HAP-1 (cell line): Measurements from ENCODE around the gene DENND1C.
A peak's percentile ranks its signal among the peaks of the same experiment; 100 is the strongest.

Source experiments
- DNase-seq, 2 experiments: peaks; one replicate each; pipeline ENCODE4 v3.0.0-alpha.2; 2016 to 2020; ENCODE audit warnings: low spot score in 2 of 2
- H3K27me3 ChIP-seq: fragments of 250-450 bp; sonication (Bioruptor Pico); 2 replicates; pipeline ENCODE4 v1.5.1; 2020; ENCODE audit warnings: low read depth, mild to moderate bottlenecking, moderate library complexity
- H3K36me3 ChIP-seq: fragments of 250-450 bp; sonication (Bioruptor Pico); replicated peaks from 2 replicates; pipeline ENCODE4 v1.5.1; 2020; ENCODE audit warnings: mild to moderate bottlenecking
- H3K4me1 ChIP-seq: fragments of 250-450 bp; sonication (Bioruptor Pico); 2 replicates; pipeline ENCODE4 v1.5.1; 2020; ENCODE audit warnings: mild to moderate bottlenecking
- H3K4me3 ChIP-seq: fragments of 250-450 bp; sonication (Bioruptor Pico); 2 replicates; pipeline ENCODE4 v1.5.1; 2020; ENCODE audit warnings: mild to moderate bottlenecking, moderate library complexity
- H3K9me3 ChIP-seq: fragments of 250-450 bp; sonication (Bioruptor Pico); 2 replicates; pipeline ENCODE4 v1.5.1; 2020; ENCODE audit warnings: mild to moderate bottlenecking, moderate library complexity
- in situ Hi-C: fragments of 300-500 bp; cut with MboI; formaldehyde crosslinking; loops from 3 replicates; pipeline ENCODE4 v1.14.3; 2020; ENCODE audit warnings: low sequenced_read_pairs, inconsistent platforms, mixed read lengths

DENND1C gene

DNA sequence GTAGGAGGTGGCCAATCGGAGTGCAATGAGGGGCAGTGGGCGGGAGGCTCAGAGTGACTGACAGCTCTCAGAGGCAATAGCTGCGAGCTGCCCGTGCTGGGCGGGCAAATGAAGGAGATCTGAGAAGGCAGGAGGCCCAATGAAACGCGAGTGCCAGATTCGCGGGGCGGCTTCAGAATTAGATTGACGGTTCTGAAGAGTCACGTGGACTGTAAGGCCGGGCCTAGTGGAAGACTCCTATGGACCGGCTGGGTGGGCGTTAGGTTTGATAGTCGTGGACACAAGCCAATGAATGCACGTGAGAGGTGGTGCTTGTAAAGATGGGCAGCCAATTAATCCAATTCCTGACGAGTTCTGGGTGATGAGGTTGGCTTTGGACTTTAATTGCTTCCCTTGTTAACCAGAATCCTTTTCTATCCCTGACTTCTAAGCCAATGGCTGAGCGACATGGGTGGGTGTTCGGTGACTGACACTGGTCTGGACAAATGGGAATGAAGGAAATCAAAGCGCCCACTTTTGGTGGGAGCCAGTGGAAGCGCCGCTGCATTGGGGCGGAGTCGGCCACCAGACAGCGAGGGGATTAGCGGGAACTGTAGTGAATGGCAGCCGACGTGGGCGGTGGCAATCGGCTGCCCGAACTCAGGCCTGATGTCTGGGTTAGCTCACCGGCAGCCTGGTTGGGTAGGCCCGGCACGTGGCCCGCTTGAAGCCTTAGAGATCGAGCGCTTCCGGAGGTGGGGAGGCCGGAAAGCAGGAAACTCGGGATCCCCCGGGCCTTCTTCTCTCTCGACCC is 56.5 kb downstream of the DENND1C start:
- Histone ChIP-seq H3K9me3 (peaks cover 3% of the 10 kb centered on the region; the same call in 1 of the 2 replicates), H3K36me3 (peaks cover 34% of the 10 kb centered on the region), H3K27me3 (no peaks in the 10 kb centered on the region), H3K4me1 (peaks cover 11% of the 10 kb centered on the region), H3K4me3 (peak overlapping the region; percentile 88)
- DNase-seq: peak; percentile 99 to 100
- in situ Hi-C loops: no loop called here

DNA sequence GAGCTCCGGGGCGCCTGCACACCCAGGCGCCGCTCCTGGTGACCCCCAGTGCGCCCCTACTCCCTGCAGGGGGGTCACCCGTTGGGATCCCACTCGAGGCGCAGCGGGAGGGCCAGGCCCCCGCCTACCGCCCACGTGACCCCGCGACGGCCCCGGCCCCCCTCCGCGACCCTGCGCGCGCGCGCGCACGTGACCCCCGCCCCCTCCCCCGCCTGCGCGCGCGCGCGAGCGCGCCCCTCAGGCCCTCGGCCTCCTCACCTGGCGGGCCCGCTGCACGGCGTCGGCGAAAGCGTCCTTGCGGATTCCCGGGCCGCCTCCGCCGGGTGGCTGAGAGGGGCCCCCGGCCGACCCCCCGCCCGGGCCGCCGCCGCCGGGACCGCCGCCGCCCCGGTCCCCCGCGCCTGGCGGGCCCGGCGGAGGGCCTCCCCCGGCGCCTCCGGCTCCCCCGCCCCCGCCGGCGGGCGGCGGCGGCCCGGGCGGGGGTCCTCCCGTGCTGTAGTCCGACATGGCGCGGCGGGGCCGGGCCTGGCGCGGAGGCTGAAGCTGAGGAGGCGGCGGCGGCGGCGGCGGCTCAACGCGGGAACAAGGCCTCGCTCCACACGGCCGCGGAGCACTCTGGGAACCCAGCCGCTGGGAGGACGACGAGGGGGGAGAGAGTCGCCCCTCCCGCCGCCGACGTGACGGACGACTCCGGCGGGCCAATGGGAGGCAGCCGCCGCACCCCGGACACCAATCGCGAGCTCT is 57.2 kb downstream of the DENND1C start, which contains the start of gene KHSRP:
Gene KHSRP (minus strand): TSS at position 617 of the 744 bp plus-strand sequence. CDS start 110 bp downstream, at position 507.
- DNase-seq: peak in 1 of 2 experiments; percentile 52

DNA sequence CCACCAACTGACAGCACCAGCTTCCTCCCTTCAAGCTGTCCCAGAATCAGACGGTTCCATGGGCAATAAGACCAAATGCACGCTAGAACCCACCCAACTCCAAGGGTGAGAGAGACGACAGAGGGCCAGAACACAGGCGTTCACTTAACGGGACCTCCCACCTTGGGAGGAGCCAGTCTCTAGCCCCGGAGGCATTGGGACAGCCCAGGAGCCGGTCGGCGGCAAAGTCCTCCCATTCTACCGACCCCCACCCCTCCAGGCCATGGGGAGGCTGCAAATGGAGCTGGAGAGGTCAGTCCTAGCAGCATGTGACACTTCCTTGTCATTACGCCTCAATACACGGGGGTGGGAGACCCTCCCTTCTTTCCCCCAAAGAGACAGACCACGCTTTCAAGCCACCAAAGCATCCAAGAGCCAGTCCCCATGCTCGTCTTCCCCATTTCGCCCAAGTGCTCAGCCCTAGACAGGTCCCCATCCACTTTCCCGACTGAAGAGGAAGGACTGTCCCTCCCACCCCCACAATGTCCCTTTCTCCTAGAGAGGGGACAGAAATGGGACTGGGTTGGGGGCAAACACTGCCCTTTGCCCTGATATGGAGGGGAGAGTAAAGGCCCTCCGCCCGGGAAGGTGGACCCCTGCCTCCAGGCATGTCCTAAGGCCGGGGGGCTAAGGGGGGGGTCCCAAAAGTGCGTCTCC is 57.9 kb downstream of the DENND1C start:
- H3K27me3 ChIP-seq: no peaks in the 10 kb centered on the region
- in situ Hi-C loops: no loop called here
- DNase-seq: peak; percentile 55 to 84
- H3K36me3 ChIP-seq: peaks cover 49% of the 10 kb centered on the region
- H3K9me3 ChIP-seq: peaks cover 3% of the 10 kb centered on the region; the same call in 1 of the 2 replicates
- H3K4me1 ChIP-seq: peaks cover 11% of the 10 kb centered on the region
- peak overlapping the region; percentile 88 for H3K4me3 ChIP-seq

More for the DNA sequence above, 57.2 kb downstream of the DENND1C start, which contains the start of gene KHSRP:
- in situ Hi-C loops: no loop called here
- peaks cover 3% of the 10 kb centered on the region; the same call in 1 of the 2 replicates for H3K9me3 ChIP-seq
- H3K27me3 ChIP-seq: no peaks in the 10 kb centered on the region
- peak within 1 kb of the TSS; percentile 88 for H3K4me3 ChIP-seq
- H3K4me1 ChIP-seq: peaks cover 11% of the 10 kb centered on the region
- H3K36me3 ChIP-seq: peaks cover 42% of the 10 kb centered on the region

DNA sequence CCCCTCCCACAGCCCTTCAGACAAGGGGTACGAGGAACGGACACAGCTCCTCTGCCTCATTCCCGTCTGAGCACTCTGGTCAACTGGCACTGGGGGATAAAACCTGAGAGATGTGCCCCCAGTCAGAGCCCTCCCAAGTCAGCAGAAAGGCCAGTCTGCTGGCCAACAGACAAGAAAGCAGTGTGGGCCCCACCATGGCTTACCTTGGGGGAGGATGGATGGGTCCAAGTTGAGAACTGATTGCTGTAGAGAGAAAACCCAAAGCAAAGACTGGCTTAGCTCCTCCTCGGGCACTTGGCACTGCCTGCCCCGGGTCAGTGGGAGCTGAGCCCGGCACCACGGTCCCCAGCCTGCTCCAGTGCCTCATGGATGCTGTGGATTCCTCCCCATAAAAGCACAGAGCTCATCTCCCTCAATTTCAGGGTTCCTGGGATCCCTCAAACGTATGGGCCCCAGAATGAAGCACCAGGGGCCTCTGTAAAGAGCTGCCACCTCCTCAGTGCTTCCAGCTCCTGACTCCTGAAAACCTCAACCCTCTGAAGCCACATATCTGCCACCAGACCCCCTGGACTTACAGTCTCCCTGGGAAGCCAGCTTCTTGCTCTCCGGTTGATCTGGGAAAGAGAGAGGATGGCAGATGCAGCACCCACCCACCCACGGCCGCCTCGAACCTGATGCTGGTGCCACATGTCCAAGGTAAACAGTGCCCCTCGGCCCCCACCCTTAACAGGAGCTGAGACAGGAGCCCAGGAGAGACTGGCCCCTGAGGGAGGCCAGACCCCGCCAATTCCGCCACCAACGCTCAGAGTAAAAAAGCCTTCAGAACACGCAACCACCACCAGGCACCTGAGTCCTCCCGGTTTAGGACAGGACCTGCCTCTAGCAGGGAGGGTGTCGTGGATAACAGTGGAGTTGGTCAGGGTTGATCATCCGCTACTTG is 60.2 kb downstream of the DENND1C start:
- no peak for DNase-seq
- no peaks in the 10 kb centered on the region for H3K27me3 ChIP-seq
- peaks cover 72% of the 10 kb centered on the region for H3K36me3 ChIP-seq

DNA sequence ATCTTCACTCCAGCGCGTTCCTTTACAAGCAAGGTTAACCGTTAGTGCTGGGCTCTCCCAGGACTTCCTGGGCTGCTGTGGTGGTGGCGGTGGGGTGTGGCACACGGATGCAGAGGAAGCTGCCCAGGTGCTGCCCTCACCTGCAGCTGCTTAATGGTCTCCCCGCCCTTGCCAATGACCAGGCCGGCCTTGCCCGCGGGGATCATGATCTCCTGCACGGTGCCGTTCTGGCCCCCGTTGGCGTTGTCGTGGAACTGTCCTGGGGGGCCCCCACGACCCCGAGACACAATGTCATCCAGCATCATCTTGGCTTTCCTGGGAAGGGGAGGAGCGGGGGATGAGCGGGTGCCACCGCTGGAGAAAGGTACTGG is 63.0 kb downstream of the DENND1C start:
- DNase-seq: no peak
- Histone ChIP-seq H3K4me3 (no peak overlapping the region), H3K4me1 (peaks cover 6% of the 10 kb centered on the region; the same call in 1 of the 2 replicates), H3K36me3 (peaks cover 90% of the 10 kb centered on the region), H3K27me3 (no peaks in the 10 kb centered on the region), H3K9me3 (no peaks in the 10 kb centered on the region)
- in situ Hi-C loops: no loop called here

More for the DNA sequence above, 60.2 kb downstream of the DENND1C start:
- Histone ChIP-seq H3K4me3 (no peak overlapping the region), H3K4me1 (peaks cover 11% of the 10 kb centered on the region), H3K9me3 (peaks cover 3% of the 10 kb centered on the region; the same call in 1 of the 2 replicates)
- in situ Hi-C loops: no loop called here

DNA sequence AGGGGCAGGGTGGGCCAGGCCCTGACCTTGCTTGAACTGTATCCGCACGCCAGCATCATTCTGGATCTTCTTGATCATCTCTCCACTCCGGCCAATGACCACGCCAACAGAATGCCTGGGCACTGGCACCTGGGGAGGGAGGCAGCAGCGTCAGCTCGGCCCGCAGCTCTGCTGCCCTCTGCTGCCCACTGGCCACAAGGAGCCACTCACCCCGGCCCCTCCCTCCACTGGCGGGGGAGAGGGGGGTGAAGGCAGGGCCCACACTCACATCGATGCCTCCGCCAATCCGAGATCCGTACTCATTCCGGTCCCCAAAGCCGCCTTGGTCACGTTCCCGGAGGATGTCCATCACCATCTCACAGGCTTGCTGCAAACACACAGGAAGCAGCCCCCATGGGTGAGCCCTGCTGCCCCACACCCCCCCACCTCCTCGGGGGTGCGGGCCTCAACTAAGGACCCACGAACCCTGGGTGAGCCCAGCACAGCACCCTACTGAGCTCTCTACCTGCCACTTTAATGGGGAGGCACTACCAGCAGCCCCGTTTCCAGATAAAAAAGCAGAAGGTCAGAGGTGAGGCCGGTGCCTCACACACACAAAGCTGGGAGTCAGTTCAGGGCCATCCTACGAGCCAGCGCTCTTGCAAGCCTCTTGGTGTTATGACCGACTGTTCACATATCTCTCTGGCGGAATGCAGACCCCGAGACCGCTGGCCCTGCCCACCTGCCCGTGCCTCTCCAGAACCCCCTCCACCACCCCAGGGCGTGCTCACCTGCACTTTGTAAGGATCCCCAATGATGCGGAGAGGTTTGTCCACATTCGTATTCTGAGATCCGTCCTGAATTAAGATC is 63.6 kb downstream of the DENND1C start:
- no peak for DNase-seq
- Histone ChIP-seq H3K9me3 (no peaks in the 10 kb centered on the region), H3K36me3 (peaks cover 88% of the 10 kb centered on the region), H3K4me1 (peaks cover under 1% of the 10 kb centered on the region; the same call in 1 of the 2 replicates), H3K4me3 (no peak overlapping the region), H3K27me3 (no peaks in the 10 kb centered on the region)
- in situ Hi-C loops: no loop called here
